ENCODE data around the gene SLITRK6. TPM values are rescaled to one million over a fixed set of nuclear protein-coding genes. Genes with fewer than 3 reads are reported as not detected.
"Not testable (repeated sequence)": the region's sequence is repeated elsewhere in the genome, so short reads cannot be mapped to it uniquely, and the experiment has no call there.

SLITRK6 gene
- total and polyA plus RNA-seq, 12 donors, result 0.10 to 1.6 (median 0.40) TPM

- Histone ChIP-seq H3K4me3 (no peak overlapping the region), H3K27me3 (no peaks in the 10 kb centered on the region), H3K27ac (no peak overlapping the region), H3K4me1 (replicated peaks in 1 of 2) (no peaks in the 10 kb centered on the region), H3K36me3 (replicated peaks in 1 of 2) (no peaks in the 10 kb centered on the region), H3K9me3 (replicated peaks in 1 of 3) (no peaks in the 10 kb centered on the region)
- intact Hi-C loops (cut with DNase I), result no loop called here
- no peak for DNase-seq
- TF ChIP-seq POLR2A (IDR thresholded peaks at IDR 0.05) (no peak), CTCF (IDR thresholded peaks at IDR 0.05) (no peak)
- WGBS, 4 donors, result 40 to 59% (median 56%) methylated on average over 1 of the region's 1 CpG
These were observed 27.4 kb downstream of the SLITRK6 start for GRCh38 chr13:85771856-85772255.

DNA sequence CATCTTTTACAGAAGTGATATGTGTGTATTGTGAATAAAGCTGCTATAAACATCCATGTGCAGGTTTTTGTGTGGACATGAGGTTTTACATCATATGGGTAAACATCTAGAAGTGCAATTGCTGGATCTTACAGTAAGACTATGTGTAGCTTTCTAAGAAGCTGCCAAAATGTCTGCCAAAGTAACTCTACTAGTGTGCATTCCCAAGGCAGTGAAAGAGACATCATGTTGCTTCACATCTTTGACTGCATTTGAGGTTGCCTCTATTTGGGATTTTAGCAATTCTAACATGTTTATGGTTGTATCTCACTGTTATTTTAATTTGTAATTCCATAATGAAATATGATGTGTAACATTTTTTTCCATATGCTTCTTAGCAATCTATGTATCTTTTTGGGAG lies 30.3 kb downstream of the SLITRK6 start:
- Histone ChIP-seq H3K27me3 (no peaks in the 10 kb centered on the region), H3K4me3 (no peak overlapping the region), H3K36me3 (replicated peaks in 1 of 2) (no peaks in the 10 kb centered on the region), H3K4me1 (replicated peaks in 1 of 2) (no peaks in the 10 kb centered on the region), H3K27ac (no peak overlapping the region), H3K9me3 (replicated peaks in 1 of 3) (no peaks in the 10 kb centered on the region)
- intact Hi-C loops (cut with DNase I), result no loop called here
- no peak for DNase-seq
- no peak for TF ChIP-seq CTCF (IDR thresholded peaks at IDR 0.05)
- no peak for TF ChIP-seq POLR2A (IDR thresholded peaks at IDR 0.05)

DNA sequence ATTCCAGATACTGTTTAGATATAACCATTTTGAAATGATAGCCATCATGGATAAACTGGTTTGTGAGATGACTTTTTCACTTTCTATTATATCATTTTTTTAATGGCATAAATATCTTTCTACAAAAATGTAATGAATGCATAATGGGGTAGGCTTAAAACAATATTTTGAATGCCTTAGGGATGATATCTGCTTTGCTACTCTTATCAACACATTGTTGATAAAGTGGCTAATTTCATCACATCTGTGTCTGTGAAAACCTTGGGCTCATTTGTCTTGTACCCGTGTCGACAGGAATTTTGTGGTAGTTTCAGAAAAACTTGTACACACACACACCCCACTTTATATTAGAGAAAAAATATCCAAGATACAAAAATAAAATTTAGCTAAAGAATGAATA lies 44.1 kb downstream of the SLITRK6 start:
- no peak overlapping the region for H3K4me3 ChIP-seq
- DNase-seq, result no peak
- 29 to 52% (median 37%) methylated on average over 2 of the region's 2 CpGs for WGBS, 4 donors
- TF ChIP-seq POLR2A (IDR thresholded peaks at IDR 0.05), result no peak
- no peak for TF ChIP-seq CTCF (IDR thresholded peaks at IDR 0.05)
- H3K36me3 ChIP-seq (replicated peaks in 1 of 2), result no peaks in the 10 kb centered on the region
- H3K4me1 ChIP-seq (replicated peaks in 1 of 2), result no peaks in the 10 kb centered on the region
- H3K27me3 ChIP-seq, result no peaks in the 10 kb centered on the region
- no peaks in the 10 kb centered on the region for H3K9me3 ChIP-seq (replicated peaks in 1 of 3)
- no peak overlapping the region for H3K27ac ChIP-seq
- intact Hi-C loops (cut with DNase I), result no loop called here

DNA sequence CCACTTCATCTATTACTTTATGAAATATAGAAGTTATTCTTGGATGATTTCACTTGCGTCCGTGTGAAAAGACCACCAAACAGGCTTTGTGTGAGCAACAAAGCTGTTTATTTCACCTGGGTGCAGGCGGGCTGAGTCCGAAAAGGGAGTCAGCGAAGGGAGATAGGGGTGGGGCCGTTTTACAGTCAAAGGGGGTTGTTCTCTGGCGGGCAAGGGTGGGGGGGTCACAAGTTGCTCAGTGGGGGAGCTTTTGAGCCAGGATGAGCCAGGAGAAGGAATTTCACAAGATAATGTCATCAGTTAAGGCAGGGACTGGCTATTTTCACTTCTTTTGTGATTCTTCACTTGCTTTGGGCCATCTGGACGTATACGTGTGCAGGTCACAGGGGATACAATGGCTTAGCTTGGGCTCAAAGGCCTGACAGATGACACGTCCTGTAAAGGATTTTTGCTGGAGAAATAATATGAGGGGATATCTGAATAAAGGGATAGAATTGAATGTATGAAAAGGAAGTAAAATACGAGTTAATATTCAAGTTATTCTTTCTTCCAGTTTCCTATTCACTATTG lies 55.9 kb downstream of the SLITRK6 start:
- H3K4me1 ChIP-seq (replicated peaks in 1 of 2); intact Hi-C loops (cut with DNase I); H3K36me3 ChIP-seq (replicated peaks in 1 of 2); H3K27me3 ChIP-seq; H3K9me3 ChIP-seq (replicated peaks in 1 of 3); DNase-seq; H3K4me3 ChIP-seq; H3K27ac ChIP-seq: not testable (repeated sequence)
- 54 to 78% (median 55%) methylated on average over 11 of the region's 11 CpGs for WGBS, 4 donors

Data from adrenal gland (tissue), 12 donors.